Hematopoietic multipotent progenitor cell (in vitro differentiated cells): ENCODE data around the gene WDR7. TPM values are rescaled to one million over a fixed set of nuclear protein-coding genes. Genes with fewer than 3 reads are reported as not detected.

Experiments
- DNase-seq, 3 donors: peaks; one replicate each; pipeline ENCODE4 v3.0.0-alpha.2; 2011 to 2015; ENCODE audit warnings: low read depth in 2 of 3, low spot score in 2 of 3
- total RNA-seq: library from RNA; depleted of rRNA; stranded (reverse); fragments of >200 nt; gene quantifications from one replicate; pipeline ENCODE4 v1.2.3, GENCODE V29; 2012

Gene WDR7
- total RNA-seq, 1 donor: 29.4 TPM

DNA sequence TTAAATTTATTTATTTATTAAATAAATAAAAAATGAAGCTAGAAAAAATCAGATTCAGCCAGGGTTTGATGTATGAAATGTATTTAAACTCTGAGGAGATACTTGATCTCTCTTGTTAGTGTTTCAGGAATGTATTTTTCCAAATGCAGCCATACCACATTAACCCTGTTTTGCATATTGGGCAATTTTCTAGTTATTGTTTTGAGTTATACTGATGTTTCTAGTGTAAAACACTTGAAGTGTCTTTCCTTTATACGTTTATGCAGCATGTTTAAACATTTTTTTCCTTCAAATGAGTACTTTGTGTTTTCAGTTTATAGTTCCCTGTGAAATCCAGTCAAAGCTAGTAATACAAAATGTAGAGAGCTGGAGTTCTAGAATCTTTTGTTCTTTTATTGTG, 69.9 kb downstream of the WDR7 start:
- no peak for DNase-seq

DNA sequence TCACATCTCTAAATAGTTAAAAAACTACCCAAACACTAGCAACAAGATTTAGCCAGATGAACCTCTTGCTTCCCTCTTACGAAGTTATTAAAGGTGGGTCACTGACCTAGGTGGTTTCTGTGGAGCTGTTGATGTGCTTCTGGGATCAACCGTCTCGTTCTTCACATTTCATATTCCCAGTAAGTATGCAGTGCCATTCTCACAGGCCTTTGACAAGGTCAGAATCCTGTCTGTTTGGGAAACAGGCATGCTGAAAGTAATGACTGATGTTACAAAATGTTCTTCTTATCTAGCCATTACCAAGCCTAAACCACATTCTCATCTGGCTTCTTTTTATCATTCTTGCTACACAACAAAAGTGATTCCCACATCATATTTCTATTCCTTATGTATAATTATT, 70.3 kb downstream of the WDR7 start:
- DNase-seq: no peak

DNA sequence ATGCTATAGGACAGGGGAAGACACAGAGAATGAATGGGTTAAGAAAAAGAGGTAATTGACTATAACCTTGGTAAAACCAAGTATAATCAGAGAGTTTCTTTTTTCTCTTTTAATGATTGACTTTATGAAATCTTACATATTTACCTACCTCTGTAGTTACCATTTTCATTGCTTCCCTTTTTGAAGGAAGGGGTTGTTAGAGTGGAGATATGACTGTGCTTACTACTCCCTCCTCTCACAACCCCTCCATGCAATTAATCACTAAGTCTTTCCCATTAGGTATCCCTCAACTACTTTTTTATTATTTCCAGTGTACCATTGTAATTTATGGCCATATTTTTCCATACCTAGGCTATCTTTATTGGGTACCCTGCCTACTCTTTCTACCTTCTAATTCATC, 71.4 kb downstream of the WDR7 start:
- no peak for DNase-seq

DNA sequence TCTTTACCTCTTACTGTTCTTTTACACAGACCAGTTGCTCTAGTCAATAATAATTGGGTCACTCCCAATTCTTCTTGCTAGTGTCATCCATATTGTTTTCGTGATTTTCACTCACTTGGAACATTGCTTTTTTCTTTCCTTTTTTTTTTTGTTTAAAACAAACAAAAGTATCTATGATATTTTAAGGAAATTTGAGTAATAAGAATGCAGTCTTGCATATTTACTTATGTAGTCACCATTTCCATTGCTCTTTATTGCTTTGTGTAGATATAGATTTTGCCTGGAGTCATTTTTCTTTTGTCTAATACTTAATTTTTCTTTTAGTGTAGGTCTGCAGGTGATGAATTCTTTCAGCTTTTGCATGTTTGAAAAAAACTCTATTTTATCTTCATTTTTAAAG, 71.9 kb downstream of the WDR7 start:
- no peak for DNase-seq

DNA sequence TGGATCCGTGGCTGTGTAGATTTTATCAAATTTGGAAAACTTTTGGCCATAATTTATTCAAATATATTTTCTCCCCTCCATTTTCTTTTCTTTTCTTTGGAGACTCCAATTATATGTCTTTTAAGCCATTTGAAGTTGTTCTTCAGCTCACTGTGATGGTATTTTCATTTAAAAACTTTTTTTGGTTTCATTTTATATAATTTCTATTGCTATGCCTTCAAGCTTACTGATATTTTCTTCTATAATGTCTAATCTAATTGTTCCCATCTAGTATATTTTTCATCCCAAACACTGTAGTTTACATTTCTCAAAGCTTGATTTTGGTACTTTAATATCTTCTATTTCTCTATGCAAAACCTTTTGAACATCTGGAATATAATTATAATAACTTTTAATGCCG, 72.5 kb downstream of the WDR7 start:
- DNase-seq: no peak

DNA sequence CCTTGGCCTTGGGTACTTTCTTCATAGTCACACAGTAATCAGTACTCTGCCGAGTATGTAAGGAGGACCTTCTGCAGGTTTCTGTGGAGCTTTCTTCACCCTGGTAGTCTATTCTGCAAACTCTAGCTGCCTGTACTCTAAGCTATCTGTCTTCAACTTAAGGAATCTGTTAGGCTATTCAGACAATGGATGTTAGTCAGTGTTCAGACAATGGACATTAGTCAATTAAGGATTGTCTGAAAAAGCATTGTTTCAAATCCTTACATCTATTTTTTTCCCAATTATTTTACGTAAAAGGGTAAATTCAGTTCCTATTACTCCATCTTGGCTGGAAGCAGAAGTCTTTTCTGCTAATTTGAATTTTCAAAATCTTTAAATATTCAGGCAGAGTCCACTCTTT, 75.7 kb downstream of the WDR7 start:
- DNase-seq: no peak

DNA sequence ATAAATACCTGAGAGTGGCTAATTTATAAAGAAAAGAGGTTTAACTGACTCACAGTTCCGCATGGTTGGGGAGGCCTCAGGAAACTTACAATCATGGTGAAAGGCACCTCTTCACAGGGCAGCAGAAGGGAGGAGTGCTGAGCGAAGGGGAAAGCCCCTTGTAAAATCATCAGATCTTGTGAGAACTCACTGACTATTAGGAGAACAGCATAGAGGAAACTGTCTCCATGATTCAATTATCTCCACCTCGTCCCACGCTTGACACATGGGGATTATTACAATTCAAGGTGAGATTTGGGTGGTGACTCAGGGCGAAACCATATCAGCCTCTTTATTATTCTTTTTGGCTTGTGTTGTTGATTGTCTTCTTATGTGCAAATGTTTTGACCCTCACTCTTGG, 76.2 kb downstream of the WDR7 start:
- DNase-seq: no peak

DNA sequence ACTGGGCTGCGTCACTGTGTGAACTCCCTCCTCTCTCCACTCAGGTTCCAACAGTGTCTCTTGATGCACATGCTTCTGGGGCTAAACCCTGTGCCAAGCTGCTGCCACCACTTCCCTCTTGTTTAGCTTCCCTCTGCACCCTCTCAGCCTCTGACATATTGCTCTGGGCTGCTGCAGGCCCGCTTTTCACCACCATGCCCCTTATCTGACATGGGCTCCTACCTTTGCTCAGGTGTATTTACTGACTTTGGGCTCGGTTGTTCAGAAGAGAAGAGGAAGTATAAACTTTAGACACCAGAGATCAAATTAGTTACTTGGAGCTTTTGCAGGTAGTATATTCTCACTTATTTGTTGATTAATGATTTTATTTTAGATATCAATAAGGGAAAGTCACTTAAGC, 77.6 kb downstream of the WDR7 start:
- DNase-seq: no peak

DNA sequence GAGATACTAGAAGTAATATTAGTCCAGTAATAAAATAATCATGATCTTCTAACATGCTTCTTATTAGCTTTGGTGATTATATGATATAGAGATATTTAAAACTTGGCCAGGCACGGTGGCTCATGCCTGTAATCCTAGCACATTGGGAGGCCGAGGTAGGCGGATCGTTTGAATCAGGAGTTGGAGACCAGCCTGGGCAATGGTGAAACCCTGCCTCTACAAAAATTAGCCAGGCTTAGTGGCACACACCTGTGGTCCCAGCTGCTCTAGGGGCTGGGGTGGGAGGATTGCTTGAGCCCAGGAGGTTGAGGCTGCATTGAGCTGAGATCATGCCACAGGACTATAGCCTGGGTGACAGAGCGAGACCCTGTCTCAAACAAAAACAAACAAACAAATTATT, 87.0 kb downstream of the WDR7 start:
- no peak for DNase-seq

DNA sequence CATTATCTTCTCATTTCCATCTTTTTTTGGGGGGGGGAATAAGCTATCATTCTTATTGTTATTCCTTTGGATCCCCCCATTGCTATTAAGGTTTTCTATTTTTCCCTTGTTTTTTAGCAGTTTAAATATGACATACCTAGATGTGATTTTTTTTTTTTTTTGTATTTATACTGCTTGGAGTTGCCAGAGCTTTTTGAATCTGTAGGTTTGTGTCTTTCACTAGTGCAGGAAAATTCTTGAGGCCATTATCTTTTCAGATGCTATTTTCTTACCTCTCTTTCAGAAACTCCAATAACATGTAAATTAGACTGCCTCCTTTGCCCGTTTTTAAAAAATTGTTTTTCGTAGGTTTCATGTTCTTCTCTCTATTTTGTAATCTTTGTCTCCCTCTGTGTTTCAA, 88.6 kb downstream of the WDR7 start:
- DNase-seq: no peak

DNA sequence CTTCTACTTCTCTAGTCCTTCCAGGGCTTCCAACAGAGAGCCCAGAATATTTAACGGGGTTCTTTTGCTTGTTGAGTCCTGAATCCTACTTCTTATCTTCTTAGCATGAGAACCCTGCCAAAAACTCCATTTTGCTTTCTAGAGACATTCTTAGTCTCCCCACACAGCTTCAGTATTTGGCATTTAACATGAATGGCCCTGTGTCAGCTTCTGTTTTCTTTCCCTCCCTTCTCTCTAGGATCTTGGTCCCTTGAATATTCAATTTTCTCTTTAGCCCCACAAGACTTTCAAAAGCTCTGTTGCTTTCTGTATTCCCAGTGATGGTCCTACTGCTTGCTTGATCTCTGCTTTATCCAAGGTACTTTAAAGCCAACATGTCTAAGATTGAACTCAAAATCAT, 89.5 kb downstream of the WDR7 start:
- no peak for DNase-seq

DNA sequence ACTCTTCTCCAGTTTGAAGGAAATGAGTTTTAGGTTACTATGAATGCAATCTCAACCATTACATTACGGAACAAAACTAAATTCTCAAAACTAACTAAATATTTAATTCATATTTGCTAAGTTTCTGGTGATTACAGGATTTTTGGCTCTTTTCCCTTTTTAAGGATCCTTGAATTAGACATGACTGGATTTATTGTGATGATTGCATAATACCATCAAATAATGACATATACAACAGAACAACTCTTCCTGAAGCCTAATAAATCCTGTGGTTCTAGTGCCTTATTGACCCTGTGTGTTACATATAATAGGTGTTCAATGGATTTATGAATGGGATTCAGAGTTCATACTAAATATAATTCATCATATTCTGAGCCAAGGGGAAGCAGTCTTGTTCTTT, 90.5 kb downstream of the WDR7 start:
- no peak for DNase-seq

DNA sequence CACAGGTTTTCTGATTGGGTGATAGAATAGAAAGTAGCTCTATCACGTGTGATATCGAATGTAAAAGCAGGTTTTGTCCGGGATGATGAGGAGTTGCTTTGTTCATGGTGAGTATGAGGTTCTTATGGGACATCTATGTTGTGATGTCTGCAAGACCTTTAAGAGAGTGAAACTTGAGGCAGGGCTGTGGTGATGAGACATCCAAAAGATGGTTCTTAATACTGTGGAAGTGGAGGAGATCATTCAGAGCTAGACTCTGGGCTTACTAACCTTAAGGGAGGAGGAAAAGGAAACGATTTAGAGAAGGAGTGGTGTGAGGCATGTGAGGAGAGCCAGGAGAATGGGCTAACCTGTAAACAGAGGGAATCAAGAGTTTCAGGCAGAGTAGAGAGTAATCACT, 92.0 kb downstream of the WDR7 start:
- no peak for DNase-seq

DNA sequence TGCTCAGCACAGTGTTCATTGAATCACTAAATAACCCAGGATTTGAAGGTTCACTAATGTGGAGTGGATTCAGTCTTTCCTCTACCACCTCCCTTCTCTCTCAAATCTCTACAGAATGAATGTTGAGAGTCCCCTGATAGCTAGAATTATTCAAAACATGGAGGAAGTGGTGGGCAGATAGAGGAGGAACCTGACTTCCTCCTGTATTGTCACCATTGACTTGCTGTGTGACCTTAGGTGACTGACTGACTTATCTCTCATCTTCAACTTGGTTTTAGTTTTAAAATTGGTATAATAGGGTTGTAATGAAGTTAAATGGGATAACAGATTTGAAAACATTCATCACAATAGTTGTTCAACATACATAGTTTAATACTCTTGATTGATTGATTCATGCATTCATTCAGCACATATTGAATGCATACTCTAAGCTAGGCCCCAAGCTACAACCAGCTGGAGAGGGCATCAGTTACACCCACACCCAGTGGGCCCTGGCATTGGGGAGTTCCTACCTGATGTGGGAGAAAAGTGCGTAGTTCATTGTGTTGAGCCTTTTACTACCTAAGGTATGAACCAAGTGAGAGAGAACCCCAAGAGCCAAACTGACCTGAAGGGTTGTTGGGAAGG, 96.0 kb downstream of the WDR7 start:
- peak in 1 of 3 donors; percentile 3 for DNase-seq

DNA sequence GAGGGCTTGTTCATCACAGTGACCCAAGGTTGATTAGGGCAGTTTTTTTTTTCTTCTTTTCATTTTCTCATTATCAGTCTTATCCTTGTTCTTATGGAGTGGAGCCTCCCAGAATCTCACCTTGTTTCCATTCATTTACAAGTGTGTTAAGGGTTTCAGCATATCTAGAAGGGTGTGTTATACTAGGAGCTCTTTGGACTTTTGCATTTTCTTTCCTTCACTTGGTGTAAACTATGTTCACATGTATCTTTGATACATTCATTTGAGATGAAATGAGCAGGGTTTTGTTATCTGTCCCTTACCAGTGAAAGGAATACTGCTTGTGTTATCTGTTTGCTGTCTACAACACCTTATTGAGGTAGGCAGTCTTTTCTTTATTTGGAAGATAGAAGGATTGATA, 96.7 kb downstream of the WDR7 start:
- no peak for DNase-seq

DNA sequence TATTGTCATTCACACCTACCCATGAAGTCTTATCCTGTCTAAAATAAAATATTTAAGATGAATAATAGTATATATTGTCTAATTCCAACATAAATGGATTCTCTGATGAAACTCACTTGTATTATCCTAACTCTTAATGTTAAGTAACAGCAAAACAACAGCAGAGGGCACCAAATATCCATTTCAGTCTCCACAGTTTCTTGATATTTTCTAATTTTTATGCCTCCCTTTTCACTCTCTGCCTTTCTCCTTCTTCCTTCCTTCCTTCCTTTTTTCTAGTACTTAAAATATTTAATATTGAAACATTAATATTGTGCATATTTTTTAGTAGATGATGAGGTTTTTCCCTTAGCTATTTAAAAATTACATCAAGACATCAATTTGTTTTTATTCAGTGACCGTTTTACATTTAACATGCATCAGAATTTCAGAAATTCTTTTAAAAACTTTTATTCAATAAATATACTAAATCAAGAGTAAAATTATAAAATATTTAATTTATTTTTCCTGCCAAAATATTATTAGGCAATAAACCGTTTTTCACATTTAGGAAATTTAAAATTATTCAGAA, 97.6 kb downstream of the WDR7 start:
- DNase-seq: peak in 2 of 3 donors; percentile 18 to 69

DNA sequence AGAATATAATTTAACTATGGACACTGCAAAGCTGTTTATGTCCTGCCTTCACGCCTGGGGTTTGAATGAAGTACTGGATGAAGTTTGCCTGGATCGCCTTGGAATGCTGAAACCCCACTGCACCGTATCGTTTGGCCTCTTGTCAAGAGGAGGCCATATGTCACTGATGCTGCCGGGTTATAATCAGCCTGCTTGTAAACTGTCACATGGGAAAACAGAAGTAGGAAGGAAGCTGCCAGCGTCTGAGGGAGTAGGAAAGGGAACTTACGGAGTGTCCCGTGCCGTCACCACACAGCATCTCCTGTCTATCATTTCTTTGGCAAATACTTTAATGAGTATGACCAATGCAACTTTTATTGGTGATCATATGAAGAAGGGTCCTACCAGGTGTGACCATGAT, 105.8 kb downstream of the WDR7 start:
- peak in 1 of 3 donors; percentile 2 for DNase-seq

DNA sequence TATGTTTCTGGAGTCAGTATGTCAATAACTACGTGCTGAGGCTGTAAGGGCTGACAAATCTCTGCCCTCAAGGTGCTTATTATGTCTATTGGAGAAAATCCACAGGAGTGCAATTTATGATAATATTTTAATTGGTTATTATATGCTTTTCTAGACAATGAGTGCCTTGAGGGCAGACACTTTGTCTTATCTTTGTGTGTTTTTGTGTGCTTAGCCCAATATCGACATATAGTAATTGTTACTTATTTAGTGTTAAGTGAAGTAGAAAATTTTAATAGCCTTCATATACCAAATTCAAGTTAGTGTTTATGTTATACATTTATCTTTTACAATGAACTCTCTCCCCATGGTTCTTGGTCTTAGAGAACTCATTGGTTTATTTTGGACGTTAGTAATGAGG, 118.9 kb downstream of the WDR7 start:
- no peak for DNase-seq

DNA sequence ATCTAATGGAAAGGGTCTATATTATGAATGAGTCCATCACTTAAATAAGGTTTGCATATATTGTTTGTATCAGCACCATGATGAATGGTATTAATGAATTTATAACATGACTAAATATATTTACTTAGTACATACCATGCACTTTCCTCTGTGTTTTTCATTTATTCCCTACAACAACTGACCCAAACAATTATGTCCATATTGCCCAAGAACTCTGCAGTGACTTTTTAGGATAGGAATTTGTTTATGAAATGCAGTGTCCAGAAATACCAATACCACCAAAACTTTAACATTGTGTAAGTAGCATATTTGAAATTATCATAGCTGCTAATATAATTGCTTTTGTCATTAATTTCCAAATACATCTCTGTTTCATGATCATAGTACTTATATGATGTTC, 119.7 kb downstream of the WDR7 start:
- no peak for DNase-seq

DNA sequence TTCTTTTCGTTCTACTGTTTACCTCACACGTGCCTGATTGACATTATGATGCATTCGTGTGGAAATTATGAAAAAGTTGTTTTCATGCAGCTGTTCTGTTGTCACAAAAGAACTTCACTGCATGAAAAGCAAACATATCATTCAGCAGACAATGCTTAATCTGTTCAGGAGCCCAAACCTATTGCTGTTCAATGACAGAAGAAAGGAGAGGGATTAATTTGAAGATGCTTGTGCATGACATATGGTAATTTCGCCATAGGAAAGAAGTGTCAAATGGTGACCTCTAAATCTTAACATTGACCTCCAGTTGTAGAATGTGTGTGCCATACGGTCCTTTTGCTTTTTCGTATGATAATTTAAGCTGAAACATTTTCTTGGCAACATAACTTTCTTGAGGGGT, 124.5 kb downstream of the WDR7 start:
- no peak for DNase-seq

DNA sequence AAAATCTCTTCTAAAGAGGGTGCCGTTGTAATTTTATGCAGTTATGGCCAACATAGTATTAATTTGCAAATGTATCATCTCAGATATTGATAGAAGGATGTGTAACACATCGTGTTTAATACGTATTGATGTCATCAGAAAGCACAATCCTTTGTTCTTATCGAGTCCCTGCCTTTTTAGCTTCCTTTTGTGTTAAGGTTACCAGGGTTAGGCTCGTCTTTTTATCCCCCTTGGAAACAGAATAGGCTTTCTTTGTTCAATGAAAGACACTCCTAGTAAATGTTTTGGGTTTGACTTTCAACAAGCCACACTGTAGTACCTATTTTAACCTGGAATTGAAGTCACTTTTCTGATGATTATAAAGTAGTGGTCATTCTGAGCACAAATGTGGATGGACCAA, 136.2 kb downstream of the WDR7 start:
- DNase-seq: no peak

DNA sequence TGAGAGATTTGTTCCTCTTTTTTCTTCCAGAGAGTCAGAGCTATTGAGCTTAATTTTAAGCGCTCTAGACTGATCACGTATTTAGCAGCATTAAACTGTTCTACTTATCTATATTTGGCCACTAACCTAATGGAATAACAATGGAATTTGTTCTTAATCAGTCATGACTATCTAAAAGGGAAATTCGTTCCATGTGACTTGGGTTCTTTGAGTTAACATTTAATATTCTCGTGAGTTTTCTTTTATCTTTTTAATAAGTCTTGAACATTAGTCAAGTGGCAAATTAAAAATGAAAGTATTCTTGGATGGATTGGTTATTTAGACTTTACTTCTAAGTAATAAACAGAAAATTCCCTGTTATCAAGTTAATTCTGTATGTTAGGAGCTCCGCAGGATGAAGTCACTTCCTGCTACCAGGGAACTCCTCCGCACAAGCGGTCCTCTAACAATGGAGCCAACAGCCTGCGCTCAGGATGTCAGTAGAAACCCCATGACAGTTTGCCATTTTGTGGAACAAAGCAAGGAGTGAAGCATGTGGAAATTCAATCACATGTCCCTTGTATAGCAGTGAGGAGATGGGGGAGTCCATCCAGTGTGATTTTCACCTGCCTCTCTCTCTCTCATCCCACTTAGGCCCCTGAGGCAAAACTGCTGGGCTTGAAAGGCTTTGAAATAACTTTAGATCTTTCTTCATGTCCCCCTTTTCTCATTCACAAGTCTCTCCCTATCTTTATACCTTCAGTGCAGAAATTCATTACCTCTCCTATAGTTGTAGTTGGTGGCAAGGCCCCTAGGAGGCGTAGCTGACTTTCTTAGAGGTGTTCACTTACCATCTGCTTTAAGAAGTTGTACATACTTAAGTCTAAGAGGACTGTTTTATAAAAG, 138.1 kb downstream of the WDR7 start:
- peak in 2 of 3 donors; percentile 9 to 46 for DNase-seq
